ENCODE data around the gene ZNF341. TPM values are rescaled to one million over a fixed set of nuclear protein-coding genes. Genes with fewer than 3 reads are reported as not detected.

ZNF341 gene
- total and polyA plus RNA-seq, 2 of the 8 experiments (the other 6 are each of a cell fraction or from before 2014, with no cell fraction given), result 5.8 to 6.4 TPM

- TF ChIP-seq SAP30 (IDR thresholded peaks at IDR 0.05; ENCODE audit: insufficient read depth, insufficient replicate concordance, low read length), result no peak
- no peak for TF ChIP-seq MAX (IDR thresholded peaks at IDR 0.05)
Measured at GRCh38 chr20:33781945-33782344, 50.1 kb downstream of the ZNF341 start (continued).

Measured in H1 (cell line).